ENCODE results near the gene TRIM27. TPM values are rescaled to one million over a fixed set of nuclear protein-coding genes. Genes with fewer than 3 reads are reported as not detected.
A peak's percentile ranks its signal among the peaks of the same experiment; 100 is the strongest.

TRIM27 gene
- total RNA-seq, 1 experiment from 2014 or later, result 87.8 TPM

DNA sequence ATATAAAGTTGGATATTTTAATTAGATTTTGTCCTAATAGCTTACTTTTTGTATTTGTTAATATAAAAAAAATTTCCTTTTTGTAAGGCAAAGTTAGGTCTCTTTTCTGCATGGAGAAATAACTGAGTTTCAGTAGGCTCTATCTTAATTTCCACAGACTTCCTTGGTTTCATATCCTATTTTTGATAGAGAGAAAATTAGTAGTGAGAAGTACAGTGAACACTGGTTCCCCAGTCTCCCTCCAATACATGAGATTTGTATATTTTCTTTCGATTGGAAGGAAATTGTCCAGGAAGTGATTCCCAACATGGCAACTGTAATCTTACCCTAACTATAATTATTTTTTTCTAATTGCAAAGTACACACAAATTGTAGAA, 26.4 kb downstream of the TRIM27 start:
- Histone ChIP-seq H3K9ac (ENCODE audit: low read length) (peak overlapping the region; percentile 86), H3K4me2 (ENCODE audit: low read depth, low read length, poor library complexity, severe bottlenecking) (peak overlapping the region; percentile 98), H3K36me3 (ENCODE audit: insufficient read depth, low read length) (peaks cover 15% of the 10 kb centered on the region; the same call in 1 of the 2 replicates), H4K20me1 (ENCODE audit: insufficient read depth, low read depth, low read length) (no peaks in the 10 kb centered on the region), H3K4me3 (ENCODE audit: low read length) (peak overlapping the region; percentile 96), H2AFZ (ENCODE audit: low read length) (peak overlapping the region; percentile 92; the same call in 1 of the 2 replicates), H3K27ac (ENCODE audit: low read length) (peak overlapping the region; percentile 84), H3K9me2 (replicated peaks; ENCODE audit: insufficient read depth, low read length) (no peaks in the 10 kb centered on the region), H3K9me3 (ENCODE audit: low read length) (no peaks in the 10 kb centered on the region), H3K4me1 (ENCODE audit: low read length) (peaks cover 23% of the 10 kb centered on the region), H3K27me3 (ENCODE audit: low read length) (no peaks in the 10 kb centered on the region), H3K79me2 (ENCODE audit: low read length) (no peaks in the 10 kb centered on the region)
- no peak for DNase-seq

DNA sequence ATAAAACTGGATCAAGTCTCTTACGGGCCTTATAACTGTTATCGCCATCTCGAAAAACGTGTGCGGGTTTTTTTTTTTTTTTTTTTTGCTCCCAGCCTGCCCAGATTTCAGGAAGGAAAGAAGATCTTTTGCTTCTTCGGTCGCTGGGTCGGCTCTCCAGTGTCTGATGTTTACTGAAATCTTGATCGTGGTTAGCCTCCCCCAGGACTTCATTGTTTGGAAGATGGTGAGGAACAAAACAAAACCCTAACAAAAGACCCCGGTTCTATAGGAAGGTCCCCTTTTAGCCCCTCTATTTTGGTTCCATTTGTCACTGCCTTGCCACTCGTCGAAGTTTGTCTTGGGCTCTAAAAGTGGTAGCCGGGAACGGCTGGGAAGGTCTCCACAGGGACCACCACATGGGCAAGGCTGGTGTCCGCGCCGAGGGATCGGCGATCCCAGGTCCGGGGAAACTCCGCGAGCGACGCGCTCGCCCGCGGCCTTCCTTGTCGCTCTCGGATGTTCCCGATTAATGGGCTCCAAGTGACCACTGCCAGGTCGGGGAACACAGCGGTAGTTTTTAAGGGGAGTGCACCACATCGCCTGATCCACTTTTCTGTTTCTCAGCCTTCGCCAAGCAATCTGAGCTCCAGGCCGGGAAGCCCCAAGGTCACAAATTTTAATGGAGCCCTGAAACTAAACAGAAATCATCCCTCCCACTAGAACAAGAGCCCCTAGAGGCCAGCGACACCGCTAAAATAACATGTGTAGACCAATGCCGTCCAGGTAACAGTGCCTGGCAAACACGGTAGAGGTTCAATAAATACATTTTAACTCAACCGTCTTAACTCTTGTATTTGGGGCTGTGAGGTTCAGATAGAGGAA, 27.0 kb downstream of the TRIM27 start:
- Histone ChIP-seq H3K27ac (ENCODE audit: low read length) (peak overlapping the region; percentile 84), H3K4me2 (ENCODE audit: low read depth, low read length, poor library complexity, severe bottlenecking) (peak overlapping the region; percentile 98), H4K20me1 (ENCODE audit: insufficient read depth, low read depth, low read length) (no peaks in the 10 kb centered on the region), H3K79me2 (ENCODE audit: low read length) (no peaks in the 10 kb centered on the region), H3K27me3 (ENCODE audit: low read length) (no peaks in the 10 kb centered on the region), H3K4me3 (ENCODE audit: low read length) (peak overlapping the region; percentile 96), H3K36me3 (ENCODE audit: insufficient read depth, low read length) (peaks cover 10% of the 10 kb centered on the region; the same call in 1 of the 2 replicates), H3K9ac (ENCODE audit: low read length) (peak overlapping the region; percentile 86), H3K4me1 (ENCODE audit: low read length) (peaks cover 23% of the 10 kb centered on the region), H3K9me3 (ENCODE audit: low read length) (no peaks in the 10 kb centered on the region), H2AFZ (ENCODE audit: low read length) (peak overlapping the region; percentile 92), H3K9me2 (replicated peaks; ENCODE audit: insufficient read depth, low read length) (no peaks in the 10 kb centered on the region)
- peak; percentile 84 for DNase-seq

DNA sequence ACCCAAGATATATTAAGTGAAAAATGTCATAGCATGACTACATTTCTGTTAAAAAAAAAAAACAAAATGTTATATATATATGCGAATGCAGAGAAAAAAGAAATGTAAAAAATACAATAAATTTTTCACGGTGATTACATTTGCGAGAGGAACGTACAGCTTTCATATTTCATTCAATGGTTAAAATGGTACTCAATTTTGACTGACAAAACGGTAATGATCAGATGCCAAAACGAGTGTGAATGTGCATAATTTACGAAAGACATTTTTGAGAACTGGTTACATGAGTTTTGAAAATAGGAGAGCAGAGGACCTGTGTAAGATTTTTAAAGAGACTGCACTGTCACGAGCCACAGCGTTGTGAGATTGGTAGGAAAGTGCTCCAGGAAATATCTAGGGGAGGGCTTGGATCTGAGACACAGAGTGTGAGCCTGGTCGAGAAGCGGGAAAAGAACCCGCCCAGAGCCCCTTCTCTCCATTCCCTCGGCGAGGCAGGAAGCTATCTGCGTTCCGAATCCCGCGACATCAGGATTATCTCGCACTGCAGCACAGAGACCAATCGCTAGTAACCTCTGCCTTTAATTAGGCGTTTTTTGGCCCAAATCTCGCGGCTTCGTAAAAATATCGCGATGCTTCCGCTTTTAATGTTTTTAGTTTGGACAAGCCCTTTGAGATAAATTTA, 28.5 kb downstream of the TRIM27 start:
- Histone ChIP-seq H3K9me2 (replicated peaks; ENCODE audit: insufficient read depth, low read length) (no peaks in the 10 kb centered on the region), H3K4me3 (ENCODE audit: low read length) (peak overlapping the region; percentile 96), H3K79me2 (ENCODE audit: low read length) (no peaks in the 10 kb centered on the region), H3K4me1 (ENCODE audit: low read length) (peaks cover 23% of the 10 kb centered on the region), H3K4me2 (ENCODE audit: low read depth, low read length, poor library complexity, severe bottlenecking) (peak overlapping the region; percentile 98), H4K20me1 (ENCODE audit: insufficient read depth, low read depth, low read length) (no peaks in the 10 kb centered on the region), H3K9ac (ENCODE audit: low read length) (peak overlapping the region; percentile 86), H3K9me3 (ENCODE audit: low read length) (no peaks in the 10 kb centered on the region), H3K36me3 (ENCODE audit: insufficient read depth, low read length) (no peaks in the 10 kb centered on the region), H3K27ac (ENCODE audit: low read length) (peak overlapping the region; percentile 84), H3K27me3 (ENCODE audit: low read length) (no peaks in the 10 kb centered on the region), H2AFZ (ENCODE audit: low read length) (peak overlapping the region; percentile 77)
- DNase-seq, result peak; percentile 99

DNA sequence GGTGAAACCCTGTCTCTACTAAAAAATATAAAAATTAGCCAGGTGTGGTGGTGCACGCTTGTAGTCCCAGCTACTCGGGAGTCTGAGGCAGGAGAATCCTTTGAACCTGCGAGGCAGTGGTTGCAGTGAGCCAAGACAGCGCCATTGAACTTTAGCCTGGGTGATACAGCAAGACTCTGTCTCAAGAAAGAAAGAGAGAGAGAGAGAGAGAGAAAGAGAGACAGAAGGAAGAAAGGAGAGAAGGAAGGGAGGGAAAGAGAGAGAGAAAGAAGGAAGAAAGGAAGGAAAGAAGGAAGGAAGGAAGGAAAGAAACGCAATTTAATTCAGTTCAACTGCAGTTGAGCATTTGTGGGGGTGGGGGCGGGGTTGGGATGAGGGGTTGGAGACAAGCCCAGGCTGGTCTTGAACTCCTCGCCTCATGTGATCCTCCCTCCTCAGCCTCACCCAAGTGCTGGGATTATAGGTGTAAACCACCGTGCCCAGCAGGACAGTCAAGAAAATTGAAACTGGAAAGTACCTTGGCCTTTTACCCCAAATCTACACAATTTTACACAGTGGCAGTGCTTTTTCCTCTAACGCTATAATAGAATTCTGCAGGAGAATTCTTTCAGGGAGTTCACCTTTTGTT, 30.5 kb downstream of the TRIM27 start:
- Histone ChIP-seq H3K27ac (ENCODE audit: low read length) (no peak overlapping the region), H3K79me2 (ENCODE audit: low read length) (no peaks in the 10 kb centered on the region), H3K4me3 (ENCODE audit: low read length) (no peak overlapping the region), H3K27me3 (ENCODE audit: low read length) (no peaks in the 10 kb centered on the region), H3K9me2 (replicated peaks; ENCODE audit: insufficient read depth, low read length) (no peaks in the 10 kb centered on the region), H4K20me1 (ENCODE audit: insufficient read depth, low read depth, low read length) (no peaks in the 10 kb centered on the region), H2AFZ (ENCODE audit: low read length) (no peak overlapping the region), H3K9ac (ENCODE audit: low read length) (no peak overlapping the region), H3K4me2 (ENCODE audit: low read depth, low read length, poor library complexity, severe bottlenecking) (no peak overlapping the region), H3K4me1 (ENCODE audit: low read length) (peaks cover 18% of the 10 kb centered on the region), H3K9me3 (ENCODE audit: low read length) (no peaks in the 10 kb centered on the region), H3K36me3 (ENCODE audit: insufficient read depth, low read length) (no peaks in the 10 kb centered on the region)
- no peak for DNase-seq

DNA sequence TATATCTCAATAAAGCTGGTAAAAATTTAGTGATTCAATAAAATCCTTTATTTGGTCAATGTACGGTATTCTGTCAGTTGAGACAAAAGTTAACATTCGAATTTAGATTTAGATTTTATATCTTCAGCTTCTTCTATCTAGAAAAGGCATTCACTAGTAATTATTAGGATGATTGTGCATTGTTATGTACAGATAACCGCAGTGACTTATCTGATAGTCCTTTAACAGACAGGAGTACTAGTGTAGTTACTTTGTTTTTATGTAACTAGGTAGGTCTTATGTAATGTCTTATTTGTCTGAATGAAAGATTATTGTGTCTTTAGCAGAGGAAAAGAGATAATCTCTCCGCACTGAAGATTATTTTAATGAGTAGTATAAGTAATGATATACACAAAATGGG, 31.3 kb downstream of the TRIM27 start:
- no peak overlapping the region for H2AFZ ChIP-seq (ENCODE audit: low read length)
- H3K27me3 ChIP-seq (ENCODE audit: low read length), result no peaks in the 10 kb centered on the region
- no peaks in the 10 kb centered on the region for H3K79me2 ChIP-seq (ENCODE audit: low read length)
- H3K27ac ChIP-seq (ENCODE audit: low read length), result no peak overlapping the region
- H3K9me3 ChIP-seq (ENCODE audit: low read length), result no peaks in the 10 kb centered on the region
- no peak overlapping the region for H3K9ac ChIP-seq (ENCODE audit: low read length)
- no peaks in the 10 kb centered on the region for H3K36me3 ChIP-seq (ENCODE audit: insufficient read depth, low read length)
- H4K20me1 ChIP-seq (ENCODE audit: insufficient read depth, low read depth, low read length), result no peaks in the 10 kb centered on the region
- no peak overlapping the region for H3K4me2 ChIP-seq (ENCODE audit: low read depth, low read length, poor library complexity, severe bottlenecking)
- H3K4me3 ChIP-seq (ENCODE audit: low read length), result no peak overlapping the region
- no peaks in the 10 kb centered on the region for H3K9me2 ChIP-seq (replicated peaks; ENCODE audit: insufficient read depth, low read length)
- DNase-seq, result no peak
- H3K4me1 ChIP-seq (ENCODE audit: low read length), result peaks cover 11% of the 10 kb centered on the region

DNA sequence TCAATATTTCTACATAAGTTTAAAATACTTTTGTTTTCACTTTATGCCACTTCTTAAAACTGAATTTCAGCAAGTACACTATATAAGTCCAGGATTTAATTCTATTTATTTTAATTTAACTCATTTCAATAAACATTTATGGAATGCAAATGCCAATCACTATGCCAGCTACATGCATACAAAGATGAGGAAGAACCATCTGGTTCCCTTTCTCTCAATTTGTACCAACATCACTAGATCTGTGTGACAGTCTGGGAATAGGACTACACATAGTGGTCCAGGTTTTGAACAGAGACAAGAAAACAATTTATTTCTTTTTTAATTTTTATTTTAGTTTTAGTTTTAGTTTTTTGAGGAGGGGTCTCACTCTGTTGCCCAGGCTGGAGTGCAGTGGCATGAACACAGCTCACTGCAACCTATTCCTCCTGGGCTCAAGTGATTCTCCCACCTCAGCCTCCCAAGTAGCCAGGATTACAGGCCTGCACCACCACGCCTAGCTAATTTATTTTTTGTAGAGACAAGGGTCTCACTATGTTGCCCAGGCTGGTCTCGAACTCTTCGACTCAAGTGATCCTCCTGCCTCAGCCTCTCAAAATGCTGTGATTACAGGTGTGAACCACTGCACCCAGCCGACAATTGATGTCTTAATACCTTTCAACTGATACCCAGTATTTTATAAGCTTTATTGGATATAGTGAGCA, 35.8 kb downstream of the TRIM27 start:
- Histone ChIP-seq H3K9me2 (replicated peaks; ENCODE audit: insufficient read depth, low read length) (no peaks in the 10 kb centered on the region), H3K4me2 (ENCODE audit: low read depth, low read length, poor library complexity, severe bottlenecking) (no peak overlapping the region), H3K4me1 (ENCODE audit: low read length) (no peaks in the 10 kb centered on the region), H3K79me2 (ENCODE audit: low read length) (no peaks in the 10 kb centered on the region), H3K27ac (ENCODE audit: low read length) (no peak overlapping the region), H3K4me3 (ENCODE audit: low read length) (no peak overlapping the region), H3K36me3 (ENCODE audit: insufficient read depth, low read length) (no peaks in the 10 kb centered on the region), H3K27me3 (ENCODE audit: low read length) (no peaks in the 10 kb centered on the region), H3K9ac (ENCODE audit: low read length) (no peak overlapping the region), H3K9me3 (ENCODE audit: low read length) (no peaks in the 10 kb centered on the region), H2AFZ (ENCODE audit: low read length) (no peak overlapping the region), H4K20me1 (ENCODE audit: insufficient read depth, low read depth, low read length) (no peaks in the 10 kb centered on the region)
- DNase-seq, result no peak

DNA sequence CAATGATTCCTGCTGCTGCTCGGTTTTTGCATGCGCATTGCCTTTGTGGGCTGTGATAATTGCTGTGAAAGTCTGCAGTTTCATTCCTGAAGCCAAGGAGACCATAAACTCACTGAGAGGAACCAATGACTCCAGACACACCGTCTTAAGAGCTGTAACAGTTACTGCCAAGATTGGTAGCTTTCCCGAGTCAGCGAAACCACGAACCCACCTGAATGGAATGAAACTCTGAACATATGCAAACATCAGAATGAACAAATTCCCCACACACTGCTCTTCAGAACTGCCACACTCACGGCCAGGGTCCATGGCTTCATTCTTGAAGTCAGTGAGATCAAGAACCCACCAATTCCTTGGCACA, 37.7 kb downstream of the TRIM27 start:
- no peaks in the 10 kb centered on the region for H3K9me2 ChIP-seq (replicated peaks; ENCODE audit: insufficient read depth, low read length)
- no peaks in the 10 kb centered on the region for H3K79me2 ChIP-seq (ENCODE audit: low read length)
- peaks cover 3% of the 10 kb centered on the region; the same call in 1 of the 2 replicates for H3K4me1 ChIP-seq (ENCODE audit: low read length)
- H2AFZ ChIP-seq (ENCODE audit: low read length), result no peak overlapping the region
- no peaks in the 10 kb centered on the region for H3K9me3 ChIP-seq (ENCODE audit: low read length)
- H3K27me3 ChIP-seq (ENCODE audit: low read length), result no peaks in the 10 kb centered on the region
- no peak overlapping the region for H3K27ac ChIP-seq (ENCODE audit: low read length)
- H4K20me1 ChIP-seq (ENCODE audit: insufficient read depth, low read depth, low read length), result no peaks in the 10 kb centered on the region
- H3K36me3 ChIP-seq (ENCODE audit: insufficient read depth, low read length), result no peaks in the 10 kb centered on the region
- H3K9ac ChIP-seq (ENCODE audit: low read length), result no peak overlapping the region
- no peak overlapping the region for H3K4me2 ChIP-seq (ENCODE audit: low read depth, low read length, poor library complexity, severe bottlenecking)
- no peak for DNase-seq
- no peak overlapping the region for H3K4me3 ChIP-seq (ENCODE audit: low read length)
